GM23248 (cell line): ENCODE data around the gene NRN1L. TPM values are rescaled to one million over a fixed set of nuclear protein-coding genes. Genes with fewer than 3 reads are reported as not detected.

Experiments
- DNase-seq: peaks from one replicate; pipeline ENCODE4 v3.0.0-alpha.2; 2015
- H2AFZ ChIP-seq: fragments of 200-600 bp; sonication (generic); 2 replicates; pipeline ENCODE4 v1.6.1; 2016; ENCODE audit warnings: antibody characterized with exemption
- H3F3A ChIP-seq: fragments of 200-600 bp; sonication (generic); 2 replicates; pipeline ENCODE4 v1.6.1; 2016; ENCODE audit warnings: mild to moderate bottlenecking, antibody characterized with exemption, mixed run types; ENCODE audit not compliant: insufficient read depth
- H3K27ac ChIP-seq: fragments of 200-600 bp; sonication (generic); 2 replicates; pipeline ENCODE4 v1.5.1; 2016; ENCODE audit warnings: mild to moderate bottlenecking
- H3K27me3 ChIP-seq: fragments of 200-600 bp; sonication (generic); replicated peaks from 2 replicates; pipeline ENCODE4 v1.6.1; 2016; ENCODE audit warnings: mild to moderate bottlenecking; ENCODE audit not compliant: insufficient read depth
- H3K36me3 ChIP-seq: fragments of 200-600 bp; sonication (generic); 2 replicates; pipeline ENCODE4 v1.6.1; 2016; ENCODE audit warnings: low read depth, mild to moderate bottlenecking
- H3K4me1 ChIP-seq: fragments of 200-600 bp; sonication (generic); 2 replicates; pipeline ENCODE4 v1.6.1; 2016; ENCODE audit warnings: mild to moderate bottlenecking; ENCODE audit not compliant: insufficient read depth
- H3K4me2 ChIP-seq: fragments of 200-600 bp; sonication (generic); one replicate; pipeline ENCODE4 v1.6.1; 2016; ENCODE audit warnings: mild to moderate bottlenecking; ENCODE audit not compliant: unreplicated experiment
- H3K4me3 ChIP-seq: fragments of 200-600 bp; sonication (generic); 2 replicates; pipeline ENCODE4 v1.5.1; 2016; ENCODE audit warnings: mild to moderate bottlenecking
- H3K79me2 ChIP-seq: fragments of 200-600 bp; sonication (generic); 2 replicates; pipeline ENCODE4 v1.6.1; 2016; ENCODE audit warnings: mild to moderate bottlenecking; ENCODE audit not compliant: insufficient read depth
- H3K9ac ChIP-seq: fragments of 200-600 bp; sonication (generic); 2 replicates; pipeline ENCODE4 v1.6.1; 2016; ENCODE audit warnings: mild to moderate bottlenecking
- H3K9me2 ChIP-seq: fragments of 200-600 bp; sonication (generic); 2 replicates; pipeline ENCODE4 v1.6.1; 2016; ENCODE audit warnings: mixed run types, mild to moderate bottlenecking, moderate library complexity; ENCODE audit not compliant: insufficient read depth
- H3K9me3 ChIP-seq: fragments of 200-600 bp; sonication (generic); one replicate; pipeline ENCODE4 v1.6.1; 2017; ENCODE audit warnings: low read depth
- H4K20me1 ChIP-seq: fragments of 200-600 bp; sonication (generic); 2 replicates; pipeline ENCODE4 v1.6.0; 2016; ENCODE audit not compliant: insufficient read depth
- EZH2 ChIP-seq: fragments of 200-600 bp; sonication (generic); IDR thresholded peaks from 2 replicates; pipeline ENCODE4 v1.6.1; 2018; ENCODE audit warnings: antibody characterized with exemption, mild to moderate bottlenecking; ENCODE audit not compliant: insufficient read depth, poor library complexity, severe bottlenecking
- EZH2phosphoT487 ChIP-seq: fragments of 200-600 bp; sonication (generic); IDR thresholded peaks from 2 replicates; pipeline ENCODE4 v1.6.1; 2018; ENCODE audit warnings: antibody characterized with exemption, moderate library complexity, mild to moderate bottlenecking, low read depth; ENCODE audit not compliant: insufficient read depth
- WGBS, 2 experiments: methylation state at CpG; one replicate each; pipeline ENCODE4 v1.1.6; 2015 to 2017; ENCODE audit warnings: low lambda C conversion rate in 2 of 2, low coverage in 1 of 2; ENCODE audit errors: missing lambda C conversion rate in 2 of 2; 5-methylcytosine and 5-hydroxymethylcytosine counted together
- in situ Hi-C: fragments of 300-500 bp; cut with MboI; formaldehyde crosslinking; loops from 2 replicates; pipeline ENCODE4 v1.15.0; 2020
- polyA plus RNA-seq: library from polyadenylated mRNA; unstranded; fragments of >200 nt; fragmentation: Nextera tagmentation; extraction: Ambion mirVana; gene quantifications from 2 replicates; pipeline ENCODE4 v1.2.1, GENCODE V29; 2016
- total RNA-seq: library from RNA; depleted of rRNA; stranded (reverse); fragments of >200 nt; shearing (Covaris generic); gene quantifications from 2 replicates; pipeline ENCODE4 v1.2.3, GENCODE V29; 2014

NRN1L gene
- total and polyA plus RNA-seq, 2 experiments from 2014 or later, result not detected

DNA sequence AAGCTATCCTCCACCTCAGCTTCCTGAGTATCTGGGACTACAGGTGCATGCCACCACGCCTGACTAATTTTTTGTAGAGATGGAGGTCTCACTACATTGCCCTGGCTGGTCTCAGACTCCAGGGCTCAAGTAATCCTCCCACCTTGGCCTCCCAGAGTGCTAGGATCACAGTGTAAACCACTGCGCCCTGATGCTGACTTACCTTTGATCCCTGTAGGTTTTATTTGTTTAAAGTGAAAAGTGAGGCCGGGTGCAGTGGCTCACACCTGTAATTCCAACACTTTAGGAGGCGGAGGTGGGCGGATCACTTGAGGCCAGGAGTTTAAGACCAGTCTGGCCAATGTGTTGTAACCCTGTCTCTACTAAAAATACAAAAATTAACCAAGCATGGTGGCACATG is 17.0 kb downstream of the NRN1L start:
- Histone ChIP-seq H3K36me3 (no peaks in the 10 kb centered on the region), H3K9me2 (no peaks in the 10 kb centered on the region), H3K4me1 (peaks cover 4% of the 10 kb centered on the region; the same call in 1 of the 2 replicates), H2AFZ (no peak overlapping the region), H3K4me2 (no peak overlapping the region), H3K4me3 (no peak overlapping the region), H3K27ac (no peak overlapping the region), H3K27me3 (no peaks in the 10 kb centered on the region), H3F3A (no peaks in the 10 kb centered on the region), H3K9ac (no peak overlapping the region), H3K79me2 (peaks cover 73% of the 10 kb centered on the region), H4K20me1 (no peaks in the 10 kb centered on the region), H3K9me3 (no peaks in the 10 kb centered on the region)
- in situ Hi-C loops, result no loop called here
- WGBS, 2 experiments, result 94 to 96% methylated on average over 5 of the region's 5 CpGs
- TF ChIP-seq EZH2phosphoT487, result no peak
- no peak for TF ChIP-seq EZH2
- DNase-seq, result no peak

DNA sequence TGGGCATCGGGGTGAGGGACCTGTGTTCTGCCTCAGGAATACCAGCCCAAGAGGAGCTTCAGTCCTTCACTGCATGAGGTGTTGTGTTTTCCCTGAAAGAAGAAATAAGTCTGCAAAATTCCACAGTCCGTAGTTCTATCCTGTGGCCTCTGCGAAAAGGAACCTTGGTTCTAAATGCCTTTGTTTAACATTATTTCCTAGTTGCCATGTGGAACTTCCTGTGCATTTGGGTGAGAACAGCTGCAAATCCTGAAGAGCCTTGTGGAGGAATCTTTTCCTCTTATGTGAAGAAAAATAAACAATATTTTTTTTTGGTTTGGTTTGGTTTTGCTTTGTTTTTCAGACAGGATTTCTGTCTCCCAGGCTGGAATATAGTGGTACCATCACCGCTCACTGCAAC is 18.1 kb downstream of the NRN1L start:
- H3K4me3 ChIP-seq, result no peak overlapping the region
- H3K27ac ChIP-seq, result no peak overlapping the region
- no peaks in the 10 kb centered on the region for H3K9me2 ChIP-seq
- TF ChIP-seq EZH2 (no peak), EZH2phosphoT487 (no peak)
- H3K27me3 ChIP-seq, result no peaks in the 10 kb centered on the region
- H3K9me3 ChIP-seq, result no peaks in the 10 kb centered on the region
- no peaks in the 10 kb centered on the region for H3F3A ChIP-seq
- in situ Hi-C loops, result no loop called here
- H3K36me3 ChIP-seq, result no peaks in the 10 kb centered on the region
- H3K9ac ChIP-seq, result no peak overlapping the region
- H2AFZ ChIP-seq, result no peak overlapping the region
- H4K20me1 ChIP-seq, result no peaks in the 10 kb centered on the region
- H3K4me1 ChIP-seq, result no peaks in the 10 kb centered on the region
- peaks cover 64% of the 10 kb centered on the region for H3K79me2 ChIP-seq
- DNase-seq, result no peak
- WGBS, 2 experiments, result 87 to 88% methylated on average over 4 of the region's 4 CpGs
- no peak overlapping the region for H3K4me2 ChIP-seq

DNA sequence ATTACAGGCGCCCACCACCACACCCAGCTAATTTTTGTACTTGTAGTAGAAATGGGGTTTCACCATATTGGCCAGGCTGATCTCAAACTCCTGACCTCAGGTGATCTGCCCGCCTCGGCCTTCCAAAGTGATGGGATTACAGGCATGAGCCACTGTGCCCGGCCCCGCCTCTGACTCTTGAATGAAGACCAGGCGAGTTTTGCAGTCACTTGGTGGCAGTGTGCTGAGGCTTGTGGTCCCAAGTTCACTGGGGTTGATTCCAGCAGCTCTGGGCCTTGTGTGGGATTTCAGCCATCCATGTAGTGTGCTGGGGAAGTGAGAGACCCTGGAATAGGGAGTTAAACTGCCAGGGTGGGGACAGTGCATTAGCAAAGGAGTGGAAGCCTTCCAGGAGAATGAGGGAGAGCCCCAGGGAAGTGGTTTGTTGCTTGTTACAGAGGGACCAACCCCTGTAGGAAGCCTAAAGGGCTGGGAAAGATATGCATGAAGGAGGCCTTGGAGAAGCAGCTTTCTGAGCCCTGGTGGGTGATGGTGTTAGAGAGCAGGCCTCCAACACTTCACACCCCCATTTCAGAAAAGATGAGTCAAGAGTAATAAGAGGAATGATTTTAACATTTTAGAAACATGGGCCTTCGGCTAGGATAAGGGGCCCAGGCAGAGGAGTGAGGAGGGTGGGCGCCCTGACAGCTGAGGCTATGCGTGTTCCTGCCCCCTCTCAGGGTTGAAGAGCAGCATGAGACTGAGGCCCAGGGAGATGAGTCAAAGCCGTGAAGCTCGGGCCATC is 22.9 kb downstream of the NRN1L start:
- TF ChIP-seq EZH2phosphoT487 (no peak), EZH2 (no peak)
- DNase-seq, result no peak
- in situ Hi-C loops, result no loop called here
- no peaks in the 10 kb centered on the region for H3K9me2 ChIP-seq
- H3K4me2 ChIP-seq, result no peak overlapping the region
- H3K27ac ChIP-seq, result no peak overlapping the region
- no peaks in the 10 kb centered on the region for H3K4me1 ChIP-seq
- no peaks in the 10 kb centered on the region; the same call in 1 of the 2 replicates for H3K36me3 ChIP-seq
- peaks cover 49% of the 10 kb centered on the region for H3K79me2 ChIP-seq
- H3K27me3 ChIP-seq, result no peaks in the 10 kb centered on the region
- H2AFZ ChIP-seq, result no peak overlapping the region
- H4K20me1 ChIP-seq, result no peaks in the 10 kb centered on the region
- H3K4me3 ChIP-seq, result no peak overlapping the region
- H3K9ac ChIP-seq, result no peak overlapping the region
- no peaks in the 10 kb centered on the region for H3K9me3 ChIP-seq
- H3F3A ChIP-seq, result no peaks in the 10 kb centered on the region
- WGBS, 2 experiments, result 90% methylated on average over 11 of the region's 11 CpGs

DNA sequence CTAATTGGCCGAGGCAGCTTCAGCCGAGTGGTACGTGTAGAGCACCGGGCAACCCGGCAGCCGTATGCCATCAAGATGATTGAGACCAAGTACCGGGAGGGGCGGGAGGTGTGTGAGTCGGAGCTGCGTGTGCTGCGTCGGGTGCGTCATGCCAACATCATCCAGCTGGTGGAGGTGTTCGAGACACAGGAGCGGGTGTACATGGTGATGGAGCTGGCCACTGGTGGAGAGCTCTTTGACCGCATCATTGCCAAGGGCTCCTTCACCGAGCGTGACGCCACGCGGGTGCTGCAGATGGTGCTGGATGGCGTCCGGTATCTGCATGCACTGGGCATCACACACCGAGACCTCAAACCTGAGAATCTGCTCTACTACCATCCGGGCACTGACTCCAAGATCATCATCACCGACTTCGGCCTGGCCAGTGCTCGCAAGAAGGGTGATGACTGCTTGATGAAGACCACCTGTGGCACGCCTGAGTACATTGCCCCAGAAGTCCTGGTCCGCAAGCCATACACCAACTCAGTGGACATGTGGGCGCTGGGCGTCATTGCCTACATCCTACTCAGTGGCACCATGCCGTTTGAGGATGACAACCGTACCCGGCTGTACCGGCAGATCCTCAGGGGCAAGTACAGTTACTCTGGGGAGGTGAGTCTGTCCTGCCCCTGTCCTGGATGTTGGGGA is 24.5 kb downstream of the NRN1L start:
- Histone ChIP-seq H3K9me2 (no peaks in the 10 kb centered on the region), H2AFZ (no peak overlapping the region), H3K4me1 (no peaks in the 10 kb centered on the region), H3K9me3 (no peaks in the 10 kb centered on the region), H3K27ac (no peak overlapping the region), H3F3A (no peaks in the 10 kb centered on the region), H3K4me3 (no peak overlapping the region), H4K20me1 (no peaks in the 10 kb centered on the region), H3K79me2 (peaks cover 44% of the 10 kb centered on the region), H3K36me3 (no peaks in the 10 kb centered on the region; the same call in 1 of the 2 replicates), H3K27me3 (no peaks in the 10 kb centered on the region), H3K4me2 (no peak overlapping the region), H3K9ac (no peak overlapping the region)
- no peak for DNase-seq
- 96% methylated on average over 36 of the region's 36 CpGs for WGBS, 2 experiments
- in situ Hi-C loops, result no loop called here
- TF ChIP-seq EZH2, result no peak
- TF ChIP-seq EZH2phosphoT487, result no peak
